ENCODE measurements around the gene FXYD7. TPM values are rescaled to one million over a fixed set of nuclear protein-coding genes. Genes with fewer than 3 reads are reported as not detected.

Gene FXYD7
- total RNA-seq, 2 donors from 2014 or later, result not detected

GRCh38 chr19:35117116-35117515 lies 25.9 kb upstream of the FXYD7 start:
- Mint-ChIP-seq H3K27ac (peak overlapping the region in 1 of 2 donors; percentile 5), H3K27me3 (no peaks in the 10 kb centered on the region), H3K4me3 (no peak overlapping the region), H3K36me3 (no peaks in the 10 kb centered on the region), H3K9me3 (no peaks in the 10 kb centered on the region), H3K4me1 (ENCODE audit: low read depth in 2 of 2) (peaks cover 0 to 6% of the 10 kb centered on the region in 2 donors)
- ATAC-seq (no peak), DNase-seq (ENCODE audit: low spot score) (no peak)

- Mint-ChIP-seq H3K4me1 (ENCODE audit: low read depth in 2 of 2) (peaks cover 0 to 6% of the 10 kb centered on the region in 2 donors), H3K36me3 (no peaks in the 10 kb centered on the region), H3K4me3 (no peak overlapping the region), H3K9me3 (no peaks in the 10 kb centered on the region), H3K27ac (no peak overlapping the region), H3K27me3 (no peaks in the 10 kb centered on the region)
- no peak for DNase-seq (ENCODE audit: low spot score)
- no peak for ATAC-seq
Observed at GRCh38 chr19:35117799-35118198, 25.3 kb upstream of the FXYD7 start.

- ATAC-seq, result no peak
- DNase-seq (ENCODE audit: low spot score), result no peak
- H3K27me3 Mint-ChIP-seq, result no peaks in the 10 kb centered on the region
- H3K9me3 Mint-ChIP-seq, result no peaks in the 10 kb centered on the region
- no peak overlapping the region for H3K27ac Mint-ChIP-seq
- H3K4me1 Mint-ChIP-seq (ENCODE audit: low read depth in 2 of 2), result peaks cover 0 to 6% of the 10 kb centered on the region in 2 donors
- no peak overlapping the region for H3K4me3 Mint-ChIP-seq
- H3K36me3 Mint-ChIP-seq, result no peaks in the 10 kb centered on the region
Observed at GRCh38 chr19:35118268-35119020, 24.6 kb upstream of the FXYD7 start.

GRCh38 chr19:35119091-35119490 lies 24.0 kb upstream of the FXYD7 start:
- ATAC-seq, result no peak
- peaks cover 4 to 8% of the 10 kb centered on the region in 2 donors for H3K4me1 Mint-ChIP-seq (ENCODE audit: low read depth in 2 of 2)
- no peaks in the 10 kb centered on the region for H3K36me3 Mint-ChIP-seq
- H3K27ac Mint-ChIP-seq, result no peak overlapping the region
- no peak overlapping the region for H3K4me3 Mint-ChIP-seq
- H3K27me3 Mint-ChIP-seq, result no peaks in the 10 kb centered on the region
- no peak for DNase-seq (ENCODE audit: low spot score)
- H3K9me3 Mint-ChIP-seq, result no peaks in the 10 kb centered on the region

GRCh38 chr19:35119578-35120155 lies 23.4 kb upstream of the FXYD7 start:
- Mint-ChIP-seq H3K4me3 (no peak overlapping the region), H3K4me1 (ENCODE audit: low read depth in 2 of 2) (peaks cover 9 to 11% of the 10 kb centered on the region in 2 donors)

GRCh38 chr19:35120492-35120891 lies 22.6 kb upstream of the FXYD7 start:
- no peaks in the 10 kb centered on the region for H3K27me3 Mint-ChIP-seq
- no peak overlapping the region for H3K4me3 Mint-ChIP-seq
- H3K36me3 Mint-ChIP-seq, result no peaks in the 10 kb centered on the region
- H3K9me3 Mint-ChIP-seq, result no peaks in the 10 kb centered on the region
- no peak overlapping the region for H3K27ac Mint-ChIP-seq
- DNase-seq (ENCODE audit: low spot score) (no peak), ATAC-seq (no peak)
- H3K4me1 Mint-ChIP-seq (ENCODE audit: low read depth in 2 of 2), result peaks cover 10 to 12% of the 10 kb centered on the region in 2 donors

More at GRCh38 chr19:35119578-35120155, 23.4 kb upstream of the FXYD7 start:
- H3K36me3 Mint-ChIP-seq, result no peaks in the 10 kb centered on the region
- no peak overlapping the region for H3K27ac Mint-ChIP-seq
- H3K9me3 Mint-ChIP-seq, result no peaks in the 10 kb centered on the region
- no peaks in the 10 kb centered on the region for H3K27me3 Mint-ChIP-seq
- ATAC-seq, result no peak
- no peak for DNase-seq (ENCODE audit: low spot score)

GRCh38 chr19:35120898-35121297 lies 22.2 kb upstream of the FXYD7 start:
- H3K9me3 Mint-ChIP-seq, result no peaks in the 10 kb centered on the region
- no peak overlapping the region for H3K27ac Mint-ChIP-seq
- H3K27me3 Mint-ChIP-seq, result no peaks in the 10 kb centered on the region
- no peak overlapping the region for H3K4me3 Mint-ChIP-seq
- H3K4me1 Mint-ChIP-seq (ENCODE audit: low read depth in 2 of 2), result peaks cover 10 to 15% of the 10 kb centered on the region in 2 donors
- no peaks in the 10 kb centered on the region for H3K36me3 Mint-ChIP-seq
- DNase-seq (ENCODE audit: low spot score) (no peak), ATAC-seq (no peak)

- ATAC-seq, result no peak
- Mint-ChIP-seq H3K9me3 (no peaks in the 10 kb centered on the region), H3K27ac (no peak overlapping the region), H3K4me1 (ENCODE audit: low read depth in 2 of 2) (peaks cover 10 to 15% of the 10 kb centered on the region in 2 donors), H3K27me3 (no peaks in the 10 kb centered on the region), H3K4me3 (no peak overlapping the region), H3K36me3 (no peaks in the 10 kb centered on the region)
- DNase-seq (ENCODE audit: low spot score), result no peak
Observed at GRCh38 chr19:35122687-35123551, 20.1 kb upstream of the FXYD7 start.

- no peak for DNase-seq (ENCODE audit: low spot score)
- no peaks in the 10 kb centered on the region for H3K36me3 Mint-ChIP-seq
- peak overlapping the region in 1 of 2 donors; percentile 83 for H3K27ac Mint-ChIP-seq
- no peak for ATAC-seq
- H3K4me1 Mint-ChIP-seq (ENCODE audit: low read depth in 2 of 2), result peaks cover 10 to 15% of the 10 kb centered on the region in 2 donors
- peak overlapping the region; percentile 80 for H3K4me3 Mint-ChIP-seq
- H3K9me3 Mint-ChIP-seq, result no peaks in the 10 kb centered on the region
- no peaks in the 10 kb centered on the region for H3K27me3 Mint-ChIP-seq
Observed at GRCh38 chr19:35123573-35123972, 19.5 kb upstream of the FXYD7 start.

- Mint-ChIP-seq H3K4me1 (ENCODE audit: low read depth in 2 of 2) (peaks cover 10 to 15% of the 10 kb centered on the region in 2 donors), H3K9me3 (no peaks in the 10 kb centered on the region), H3K27me3 (no peaks in the 10 kb centered on the region), H3K27ac (peak overlapping the region; percentile 33 to 83), H3K36me3 (no peaks in the 10 kb centered on the region), H3K4me3 (peak overlapping the region; percentile 80)
- ATAC-seq, result peak; percentile 90 to 95
- peak; percentile 92 for DNase-seq (ENCODE audit: low spot score)
Observed at GRCh38 chr19:35124098-35125060, 18.7 kb upstream of the FXYD7 start.

- H3K27ac Mint-ChIP-seq, result peak overlapping the region in 1 of 2 donors; percentile 58
- peak overlapping the region; percentile 30 for H3K4me3 Mint-ChIP-seq
- no peak for ATAC-seq
Observed at GRCh38 chr19:35125270-35125717, 17.8 kb upstream of the FXYD7 start.

GRCh38 chr19:35125749-35126623 lies 17.1 kb upstream of the FXYD7 start:
- no peaks in the 10 kb centered on the region for H3K36me3 Mint-ChIP-seq
- no peak for ATAC-seq
- peak overlapping the region in 1 of 2 donors; percentile 58 for H3K27ac Mint-ChIP-seq
- H3K27me3 Mint-ChIP-seq, result no peaks in the 10 kb centered on the region
- peaks cover 10 to 15% of the 10 kb centered on the region in 2 donors for H3K4me1 Mint-ChIP-seq (ENCODE audit: low read depth in 2 of 2)
- DNase-seq (ENCODE audit: low spot score), result no peak
- H3K4me3 Mint-ChIP-seq, result peak overlapping the region; percentile 30
- H3K9me3 Mint-ChIP-seq, result no peaks in the 10 kb centered on the region

More at GRCh38 chr19:35125270-35125717, 17.8 kb upstream of the FXYD7 start:
- Mint-ChIP-seq H3K4me1 (ENCODE audit: low read depth in 2 of 2) (peaks cover 10 to 15% of the 10 kb centered on the region in 2 donors), H3K9me3 (no peaks in the 10 kb centered on the region), H3K36me3 (no peaks in the 10 kb centered on the region), H3K27me3 (no peaks in the 10 kb centered on the region)
- DNase-seq (ENCODE audit: low spot score), result no peak
